Measurements from ENCODE around the gene CAB39. TPM values are rescaled to one million over a fixed set of nuclear protein-coding genes. Genes with fewer than 3 reads are reported as not detected.

CAB39 gene
- total RNA-seq, 1 donor from 2014 or later = 92.2 TPM

DNA sequence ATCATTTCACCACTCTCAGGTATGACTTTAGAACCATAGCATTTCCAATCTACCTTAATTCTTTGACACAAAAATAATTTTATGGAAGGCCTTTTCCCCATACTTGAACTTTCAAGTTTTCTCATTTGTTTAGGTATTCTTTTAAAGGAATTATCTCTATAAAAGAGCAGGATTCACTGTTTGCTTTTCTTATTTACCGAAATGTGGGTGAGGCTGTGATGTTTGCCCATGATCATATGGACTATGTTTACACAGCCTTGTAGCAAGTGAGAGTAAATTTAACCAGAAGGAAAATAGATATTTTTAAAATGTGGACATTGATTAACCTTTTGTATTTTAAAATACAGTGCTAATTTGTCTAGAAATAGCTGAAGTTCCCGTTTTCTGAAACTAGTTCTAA, 26.3 kb downstream of the CAB39 start:
- Histone ChIP-seq H3K9me3 (replicated peaks) (no peaks in the 10 kb centered on the region), H3K4me1 (peaks cover 58% of the 10 kb centered on the region), H3K36me3 (peaks cover 4% of the 10 kb centered on the region), H3K4me3 (no peak overlapping the region), H3K27ac (replicated peaks) (peak overlapping the region; percentile 36), H3K27me3 (ENCODE audit: low read depth) (no peaks in the 10 kb centered on the region)
- no peak for DNase-seq
- intact Hi-C loops (cut with micrococcal nuclease) = no loop called here
- TF ChIP-seq, protein P1, sequence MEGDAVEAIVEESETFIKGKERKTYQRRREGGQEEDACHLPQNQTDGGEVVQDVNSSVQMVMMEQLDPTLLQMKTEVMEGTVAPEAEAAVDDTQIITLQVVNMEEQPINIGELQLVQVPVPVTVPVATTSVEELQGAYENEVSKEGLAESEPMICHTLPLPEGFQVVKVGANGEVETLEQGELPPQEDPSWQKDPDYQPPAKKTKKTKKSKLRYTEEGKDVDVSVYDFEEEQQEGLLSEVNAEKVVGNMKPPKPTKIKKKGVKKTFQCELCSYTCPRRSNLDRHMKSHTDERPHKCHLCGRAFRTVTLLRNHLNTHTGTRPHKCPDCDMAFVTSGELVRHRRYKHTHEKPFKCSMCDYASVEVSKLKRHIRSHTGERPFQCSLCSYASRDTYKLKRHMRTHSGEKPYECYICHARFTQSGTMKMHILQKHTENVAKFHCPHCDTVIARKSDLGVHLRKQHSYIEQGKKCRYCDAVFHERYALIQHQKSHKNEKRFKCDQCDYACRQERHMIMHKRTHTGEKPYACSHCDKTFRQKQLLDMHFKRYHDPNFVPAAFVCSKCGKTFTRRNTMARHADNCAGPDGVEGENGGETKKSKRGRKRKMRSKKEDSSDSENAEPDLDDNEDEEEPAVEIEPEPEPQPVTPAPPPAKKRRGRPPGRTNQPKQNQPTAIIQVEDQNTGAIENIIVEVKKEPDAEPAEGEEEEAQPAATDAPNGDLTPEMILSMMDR (IDR thresholded peaks at IDR 0.05; ENCODE audit: borderline replicate concordance) = no peak

DNA sequence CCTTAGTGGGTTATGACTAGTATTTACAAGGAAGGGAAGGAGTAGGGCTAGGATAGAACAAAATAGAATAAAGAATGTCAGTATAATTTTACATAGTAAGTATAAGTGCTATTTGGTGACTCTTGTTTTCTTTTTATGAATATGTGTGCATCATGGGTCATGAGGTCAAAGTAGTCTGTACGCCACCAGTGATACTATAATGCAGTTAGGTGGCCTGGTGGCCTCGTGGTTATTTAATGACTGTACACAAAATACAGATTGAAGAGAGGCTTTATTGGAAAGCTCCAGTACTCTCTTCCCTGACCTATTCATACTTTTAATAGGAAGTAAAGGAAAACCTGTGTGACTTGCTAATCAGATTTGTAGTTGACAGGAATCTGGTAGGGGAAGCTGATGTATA, 27.3 kb downstream of the CAB39 start:
- no peak for DNase-seq
- TF ChIP-seq, protein P1 (IDR thresholded peaks at IDR 0.05; ENCODE audit: borderline replicate concordance) = no peak
- Histone ChIP-seq H3K4me1 (peaks cover 48% of the 10 kb centered on the region), H3K36me3 (peaks cover 4% of the 10 kb centered on the region), H3K27me3 (ENCODE audit: low read depth) (no peaks in the 10 kb centered on the region), H3K9me3 (replicated peaks) (no peaks in the 10 kb centered on the region), H3K4me3 (no peak overlapping the region), H3K27ac (replicated peaks) (no peak overlapping the region)
- intact Hi-C loops (cut with micrococcal nuclease) = no loop called here

DNA sequence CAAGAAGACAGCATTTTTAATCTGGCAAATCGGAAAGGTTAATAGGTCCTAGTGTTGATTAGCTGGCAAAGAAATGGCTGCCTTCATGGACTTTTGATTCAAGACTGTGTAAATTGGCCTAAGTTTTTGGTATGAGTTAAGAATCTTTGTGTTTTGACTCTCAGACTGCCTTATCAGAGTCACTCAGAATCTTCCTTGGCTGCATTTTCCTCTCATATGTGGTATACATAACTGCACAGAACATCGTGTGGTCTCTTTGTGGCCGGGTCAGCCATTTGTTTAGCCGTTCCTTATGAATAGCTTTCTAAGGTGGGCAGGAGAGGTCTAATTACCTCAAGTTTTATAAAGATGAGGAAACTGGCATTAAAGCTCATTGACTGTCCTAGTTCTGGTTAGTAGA, 30.1 kb downstream of the CAB39 start:
- no peak overlapping the region for H3K27ac ChIP-seq (replicated peaks)
- H3K36me3 ChIP-seq = peaks cover 4% of the 10 kb centered on the region
- no peaks in the 10 kb centered on the region for H3K9me3 ChIP-seq (replicated peaks)
- H3K4me1 ChIP-seq = peaks cover 34% of the 10 kb centered on the region
- H3K4me3 ChIP-seq = no peak overlapping the region
- TF ChIP-seq, protein P1 (IDR thresholded peaks at IDR 0.05; ENCODE audit: borderline replicate concordance) = no peak
- no peaks in the 10 kb centered on the region for H3K27me3 ChIP-seq (ENCODE audit: low read depth)
- intact Hi-C loops (cut with micrococcal nuclease) = no loop called here
- no peak for DNase-seq

DNA sequence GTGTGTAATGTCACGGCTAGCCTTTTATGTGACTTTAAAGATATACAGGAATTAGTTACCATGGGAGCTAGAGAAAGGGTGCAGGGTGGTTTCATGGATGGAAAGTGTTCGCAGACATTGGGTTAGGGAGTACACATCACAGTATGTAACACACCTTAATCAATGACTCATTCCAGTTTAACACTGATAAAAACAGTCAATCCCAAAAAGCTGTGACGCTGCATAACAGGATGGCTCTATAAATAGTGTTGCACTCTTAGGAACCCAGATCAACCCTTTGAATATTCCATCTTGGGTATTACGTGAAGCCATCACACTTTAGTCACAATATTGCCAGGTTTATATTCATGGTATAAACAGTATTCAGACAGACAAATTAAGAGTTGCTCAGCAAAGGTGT, 33.6 kb downstream of the CAB39 start:
- H3K36me3 ChIP-seq = peaks cover 3% of the 10 kb centered on the region
- no peak overlapping the region for H3K4me3 ChIP-seq
- TF ChIP-seq, protein P1 (IDR thresholded peaks at IDR 0.05; ENCODE audit: borderline replicate concordance) = no peak
- H3K9me3 ChIP-seq (replicated peaks) = no peaks in the 10 kb centered on the region
- H3K4me1 ChIP-seq = peaks cover 43% of the 10 kb centered on the region
- H3K27ac ChIP-seq (replicated peaks) = no peak overlapping the region
- H3K27me3 ChIP-seq (ENCODE audit: low read depth) = no peaks in the 10 kb centered on the region
- DNase-seq = no peak
- intact Hi-C loops (cut with micrococcal nuclease) = no loop called here

DNA sequence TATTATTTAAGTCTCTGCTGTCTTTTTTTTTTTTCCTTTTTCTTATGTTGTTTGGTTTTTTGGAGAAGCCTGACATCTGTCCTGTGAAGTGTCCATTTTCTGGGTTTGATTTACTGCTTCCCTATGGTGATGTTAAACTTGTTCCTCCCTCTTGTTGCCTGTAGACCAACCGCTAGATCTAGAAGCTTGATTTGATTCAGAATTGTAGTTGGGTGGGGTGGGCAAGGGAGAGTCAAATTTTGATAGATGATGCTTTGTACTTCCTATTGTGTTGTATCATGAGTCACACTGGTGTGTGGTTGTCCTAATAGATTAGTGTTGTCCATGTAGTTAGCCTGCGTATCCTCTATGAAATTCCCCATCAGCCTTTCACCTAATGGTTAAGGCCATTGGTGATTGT, 35.4 kb downstream of the CAB39 start:
- H3K4me3 ChIP-seq = no peak overlapping the region
- no peaks in the 10 kb centered on the region for H3K27me3 ChIP-seq (ENCODE audit: low read depth)
- TF ChIP-seq, protein P1 (IDR thresholded peaks at IDR 0.05; ENCODE audit: borderline replicate concordance) = no peak
- peaks cover 49% of the 10 kb centered on the region for H3K4me1 ChIP-seq
- no peaks in the 10 kb centered on the region for H3K9me3 ChIP-seq (replicated peaks)
- no peak overlapping the region for H3K27ac ChIP-seq (replicated peaks)
- no peak for DNase-seq
- H3K36me3 ChIP-seq = no peaks in the 10 kb centered on the region
- intact Hi-C loops (cut with micrococcal nuclease) = no loop called here

DNA sequence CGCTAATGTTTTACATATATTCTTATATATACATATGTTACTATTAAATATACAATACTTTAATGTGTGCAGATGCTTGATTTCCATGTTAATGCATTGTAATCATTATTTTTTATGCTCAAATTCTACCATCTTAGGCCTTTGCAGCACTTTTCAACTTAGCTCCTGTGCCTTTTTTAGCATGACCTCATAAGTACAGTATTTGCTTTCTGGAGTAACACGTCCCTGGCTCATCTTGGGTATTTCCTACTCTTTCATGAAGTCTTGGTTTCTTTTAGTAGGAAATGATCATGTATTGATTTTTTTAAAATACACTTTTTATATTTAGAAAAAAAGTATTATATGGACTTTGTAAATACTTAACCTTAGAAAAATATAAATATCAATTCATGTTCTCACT, 36.5 kb downstream of the CAB39 start:
- intact Hi-C loops (cut with micrococcal nuclease) = no loop called here
- H3K4me1 ChIP-seq = peaks cover 49% of the 10 kb centered on the region

More for the DNA sequence above, 36.5 kb downstream of the CAB39 start:
- Histone ChIP-seq H3K27ac (replicated peaks) (no peak overlapping the region), H3K36me3 (no peaks in the 10 kb centered on the region), H3K9me3 (replicated peaks) (no peaks in the 10 kb centered on the region), H3K27me3 (ENCODE audit: low read depth) (no peaks in the 10 kb centered on the region), H3K4me3 (no peak overlapping the region)
- DNase-seq = no peak
- TF ChIP-seq, protein P1 (IDR thresholded peaks at IDR 0.05; ENCODE audit: borderline replicate concordance) = no peak

Data from left ventricle myocardium inferior (tissue), 1 donor.